ENCODE measurements around the gene ZC3H7B.

DNA sequence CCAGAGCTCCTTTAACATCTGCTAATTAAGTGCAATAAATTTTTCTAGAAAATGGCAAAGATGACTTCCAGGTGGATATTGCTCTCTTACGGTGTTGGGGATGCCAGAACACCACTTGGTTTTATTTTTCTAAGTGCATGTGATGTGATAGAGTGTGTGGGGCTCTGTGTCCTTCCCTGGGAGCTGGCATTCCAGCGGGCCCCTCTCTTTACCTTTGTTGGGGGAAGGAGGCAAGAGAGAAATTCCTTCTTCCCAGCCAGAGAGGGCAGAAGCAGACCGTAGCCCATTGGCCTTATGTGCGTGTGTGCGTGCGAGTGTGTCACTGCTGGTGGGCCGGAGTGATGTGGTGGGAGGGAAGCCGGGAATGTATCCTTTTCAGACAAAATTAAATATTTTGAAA lies 97.6 kb downstream of the ZC3H7B start:
- TF ChIP-seq SIN3A (IDR thresholded peaks at IDR 0.05; ENCODE audit: borderline replicate concordance, insufficient read depth, low read length), result no peak
- no peak for TF ChIP-seq POLR2AphosphoS5 (IDR thresholded peaks at IDR 0.05; ENCODE audit: low read depth, low read length)
- no peak for TF ChIP-seq FOXP2 (optimal IDR thresholded peaks at IDR 0.05; ENCODE audit: borderline replicate concordance, extremely low read depth, extremely low read length, insufficient read depth)
- no peak for TF ChIP-seq TAF1 (IDR thresholded peaks at IDR 0.05; ENCODE audit: borderline replicate concordance, insufficient read depth, low read length)
- TF ChIP-seq, protein P1, sequence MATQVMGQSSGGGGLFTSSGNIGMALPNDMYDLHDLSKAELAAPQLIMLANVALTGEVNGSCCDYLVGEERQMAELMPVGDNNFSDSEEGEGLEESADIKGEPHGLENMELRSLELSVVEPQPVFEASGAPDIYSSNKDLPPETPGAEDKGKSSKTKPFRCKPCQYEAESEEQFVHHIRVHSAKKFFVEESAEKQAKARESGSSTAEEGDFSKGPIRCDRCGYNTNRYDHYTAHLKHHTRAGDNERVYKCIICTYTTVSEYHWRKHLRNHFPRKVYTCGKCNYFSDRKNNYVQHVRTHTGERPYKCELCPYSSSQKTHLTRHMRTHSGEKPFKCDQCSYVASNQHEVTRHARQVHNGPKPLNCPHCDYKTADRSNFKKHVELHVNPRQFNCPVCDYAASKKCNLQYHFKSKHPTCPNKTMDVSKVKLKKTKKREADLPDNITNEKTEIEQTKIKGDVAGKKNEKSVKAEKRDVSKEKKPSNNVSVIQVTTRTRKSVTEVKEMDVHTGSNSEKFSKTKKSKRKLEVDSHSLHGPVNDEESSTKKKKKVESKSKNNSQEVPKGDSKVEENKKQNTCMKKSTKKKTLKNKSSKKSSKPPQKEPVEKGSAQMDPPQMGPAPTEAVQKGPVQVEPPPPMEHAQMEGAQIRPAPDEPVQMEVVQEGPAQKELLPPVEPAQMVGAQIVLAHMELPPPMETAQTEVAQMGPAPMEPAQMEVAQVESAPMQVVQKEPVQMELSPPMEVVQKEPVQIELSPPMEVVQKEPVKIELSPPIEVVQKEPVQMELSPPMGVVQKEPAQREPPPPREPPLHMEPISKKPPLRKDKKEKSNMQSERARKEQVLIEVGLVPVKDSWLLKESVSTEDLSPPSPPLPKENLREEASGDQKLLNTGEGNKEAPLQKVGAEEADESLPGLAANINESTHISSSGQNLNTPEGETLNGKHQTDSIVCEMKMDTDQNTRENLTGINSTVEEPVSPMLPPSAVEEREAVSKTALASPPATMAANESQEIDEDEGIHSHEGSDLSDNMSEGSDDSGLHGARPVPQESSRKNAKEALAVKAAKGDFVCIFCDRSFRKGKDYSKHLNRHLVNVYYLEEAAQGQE (IDR thresholded peaks at IDR 0.05; ENCODE audit: insufficient read depth in 1 of 2, low read depth in 2 of 2, low read length in 2 of 2), result no peak

Data from PFSK-1 (cell line).